ENCODE measurements around the gene CLPTM1L. TPM values are rescaled to one million over a fixed set of nuclear protein-coding genes. Genes with fewer than 3 reads are reported as not detected.

The CLPTM1L gene
- total RNA-seq, 1 donor from 2014 or later, result 84.8 TPM

GRCh38 chr5:1319436-1320256 lies 25.3 kb downstream of the CLPTM1L start:
- peaks cover 10% of the 10 kb centered on the region for H3K4me1 Mint-ChIP-seq (ENCODE audit: unreplicated experiment)
- H3K9me3 Mint-ChIP-seq, result no peaks in the 10 kb centered on the region
- H3K27ac Mint-ChIP-seq, result no peak overlapping the region
- peak; percentile 63 for DNase-seq (ENCODE audit: extremely low spot score, unreplicated experiment)
- no peak overlapping the region for H3K4me3 Mint-ChIP-seq
- TF ChIP-seq, protein P1, sequence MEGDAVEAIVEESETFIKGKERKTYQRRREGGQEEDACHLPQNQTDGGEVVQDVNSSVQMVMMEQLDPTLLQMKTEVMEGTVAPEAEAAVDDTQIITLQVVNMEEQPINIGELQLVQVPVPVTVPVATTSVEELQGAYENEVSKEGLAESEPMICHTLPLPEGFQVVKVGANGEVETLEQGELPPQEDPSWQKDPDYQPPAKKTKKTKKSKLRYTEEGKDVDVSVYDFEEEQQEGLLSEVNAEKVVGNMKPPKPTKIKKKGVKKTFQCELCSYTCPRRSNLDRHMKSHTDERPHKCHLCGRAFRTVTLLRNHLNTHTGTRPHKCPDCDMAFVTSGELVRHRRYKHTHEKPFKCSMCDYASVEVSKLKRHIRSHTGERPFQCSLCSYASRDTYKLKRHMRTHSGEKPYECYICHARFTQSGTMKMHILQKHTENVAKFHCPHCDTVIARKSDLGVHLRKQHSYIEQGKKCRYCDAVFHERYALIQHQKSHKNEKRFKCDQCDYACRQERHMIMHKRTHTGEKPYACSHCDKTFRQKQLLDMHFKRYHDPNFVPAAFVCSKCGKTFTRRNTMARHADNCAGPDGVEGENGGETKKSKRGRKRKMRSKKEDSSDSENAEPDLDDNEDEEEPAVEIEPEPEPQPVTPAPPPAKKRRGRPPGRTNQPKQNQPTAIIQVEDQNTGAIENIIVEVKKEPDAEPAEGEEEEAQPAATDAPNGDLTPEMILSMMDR (conservative IDR thresholded peaks at IDR 0.05), result peak; percentile 37
- no peaks in the 10 kb centered on the region for H3K27me3 Mint-ChIP-seq
- peaks cover 4% of the 10 kb centered on the region for H3K36me3 Mint-ChIP-seq

GRCh38 chr5:1318659-1319251 lies 26.1 kb downstream of the CLPTM1L start:
- no peak overlapping the region for H3K27ac Mint-ChIP-seq
- no peaks in the 10 kb centered on the region for H3K9me3 Mint-ChIP-seq
- DNase-seq (ENCODE audit: extremely low spot score, unreplicated experiment), result peak; percentile 57
- H3K4me3 Mint-ChIP-seq, result no peak overlapping the region
- H3K27me3 Mint-ChIP-seq, result no peaks in the 10 kb centered on the region
- TF ChIP-seq, protein P1 (conservative IDR thresholded peaks at IDR 0.05), result no peak
- H3K36me3 Mint-ChIP-seq, result no peaks in the 10 kb centered on the region
- peaks cover 10% of the 10 kb centered on the region for H3K4me1 Mint-ChIP-seq (ENCODE audit: unreplicated experiment)

GRCh38 chr5:1317921-1318565 lies 26.9 kb downstream of the CLPTM1L start:
- DNase-seq (ENCODE audit: extremely low spot score, unreplicated experiment), result peak; percentile 49
- TF ChIP-seq, protein P1 (conservative IDR thresholded peaks at IDR 0.05), result no peak
- no peak overlapping the region for H3K4me3 Mint-ChIP-seq
- H3K27ac Mint-ChIP-seq, result no peak overlapping the region
- H3K9me3 Mint-ChIP-seq, result no peaks in the 10 kb centered on the region
- H3K36me3 Mint-ChIP-seq, result no peaks in the 10 kb centered on the region
- H3K4me1 Mint-ChIP-seq (ENCODE audit: unreplicated experiment), result peaks cover 10% of the 10 kb centered on the region
- no peaks in the 10 kb centered on the region for H3K27me3 Mint-ChIP-seq

DNA sequence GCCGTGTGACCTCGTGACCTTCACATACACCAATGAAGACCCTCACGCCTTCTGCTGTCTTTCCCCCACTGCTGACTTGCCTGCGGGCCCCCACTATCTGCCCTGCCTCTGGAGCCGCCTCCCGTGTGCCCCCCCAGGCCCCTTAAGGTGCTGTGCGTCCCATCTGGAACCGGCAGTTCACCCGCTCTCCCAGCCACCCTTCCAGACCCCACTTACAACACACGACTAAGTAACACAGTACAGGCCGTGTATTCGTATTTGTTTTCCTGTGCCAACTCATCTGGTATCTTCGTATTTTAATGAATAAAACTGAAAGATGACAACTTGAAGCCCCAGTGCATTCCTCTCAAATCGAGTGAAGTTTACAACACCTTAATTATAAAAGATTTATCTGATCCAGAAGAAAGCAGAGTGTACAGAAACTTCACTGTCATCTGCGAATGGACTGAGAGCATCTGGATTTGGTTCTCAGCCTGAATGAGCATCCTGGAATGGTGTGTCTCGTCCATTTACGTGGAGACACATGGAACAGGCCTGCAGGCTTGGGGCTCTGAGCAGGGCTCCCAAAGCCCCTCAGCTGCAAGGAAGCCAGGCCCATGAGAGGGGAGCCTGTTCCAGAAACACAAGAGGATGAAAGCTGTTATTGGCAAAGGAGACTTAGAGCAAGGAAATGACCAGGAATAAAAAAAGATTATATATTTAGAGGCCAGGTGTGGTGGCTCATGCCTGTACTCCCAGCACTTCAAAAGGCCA lies 28.1 kb downstream of the CLPTM1L start:
- Mint-ChIP-seq H3K4me1 (ENCODE audit: unreplicated experiment) (peaks cover 10% of the 10 kb centered on the region), H3K36me3 (no peaks in the 10 kb centered on the region), H3K27ac (peak overlapping the region; percentile 58), H3K27me3 (no peaks in the 10 kb centered on the region), H3K4me3 (peak overlapping the region; percentile 36), H3K9me3 (no peaks in the 10 kb centered on the region)
- peak; percentile 58 for DNase-seq (ENCODE audit: extremely low spot score, unreplicated experiment)
- TF ChIP-seq, protein P1 (conservative IDR thresholded peaks at IDR 0.05), result no peak

Measured in type B pancreatic cell (in vitro differentiated cells).